HEK293 (cell line): ENCODE data around the gene NATD1.
A peak's percentile ranks its signal among the peaks of the same experiment; 100 is the strongest.

ENCODE experiments used
- CTCF ChIP-seq: fragments of 450-650 bp; formaldehyde crosslinking; IDR thresholded peaks from 2 replicates; pipeline ENCODE4 v1.5.1; 2016; ENCODE audit warnings: missing biosample characterization, missing genetic modification characterization
- EGR2 ChIP-seq: fragments of 450-650 bp; formaldehyde crosslinking; IDR thresholded peaks from 2 replicates; pipeline ENCODE4 v1.5.1; 2016; ENCODE audit warnings: low read depth, missing biosample characterization, missing genetic modification characterization
- IKZF3 ChIP-seq: fragments of 450-650 bp; IDR thresholded peaks from 2 replicates; pipeline ENCODE4 v1.5.0; 2018; ENCODE audit warnings: missing biosample characterization, mild to moderate bottlenecking, missing genetic modification characterization, moderate library complexity
- KLF7 ChIP-seq: fragments of 450-650 bp; formaldehyde crosslinking; IDR thresholded peaks from 2 replicates; pipeline ENCODE4 v1.5.1; 2016; ENCODE audit warnings: missing biosample characterization, missing genetic modification characterization, borderline replicate concordance
- MYNN ChIP-seq: fragments of 450-650 bp; formaldehyde crosslinking; IDR thresholded peaks from 2 replicates; pipeline ENCODE4 v1.5.1; 2016; ENCODE audit warnings: missing biosample characterization, missing genetic modification characterization, borderline replicate concordance
- PATZ1 ChIP-seq: fragments of 450-650 bp; formaldehyde crosslinking; IDR thresholded peaks from 2 replicates; pipeline ENCODE4 v1.5.1; 2016; ENCODE audit warnings: missing biosample characterization, missing genetic modification characterization
- PRDM6 ChIP-seq: fragments of 450-650 bp; formaldehyde crosslinking; IDR thresholded peaks from 2 replicates; pipeline ENCODE4 v1.5.1; 2017; ENCODE audit warnings: missing biosample characterization, missing genetic modification characterization
- SP2 ChIP-seq: fragments of 450-650 bp; formaldehyde crosslinking; IDR thresholded peaks from 2 replicates; pipeline ENCODE4 v1.5.1; 2016; ENCODE audit warnings: missing biosample characterization, missing genetic modification characterization
- SP3 ChIP-seq: fragments of 450-650 bp; formaldehyde crosslinking; IDR thresholded peaks from 2 replicates; pipeline ENCODE4 v1.5.1; 2016; ENCODE audit warnings: missing biosample characterization, missing genetic modification characterization
- SP7 ChIP-seq: fragments of 450-650 bp; formaldehyde crosslinking; IDR thresholded peaks from 2 replicates; pipeline ENCODE4 v1.5.1; 2016; ENCODE audit warnings: missing biosample characterization, missing genetic modification characterization
- WT1 ChIP-seq: fragments of 450-650 bp; formaldehyde crosslinking; IDR thresholded peaks from 2 replicates; pipeline ENCODE4 v1.5.1; 2016; ENCODE audit warnings: missing biosample characterization, missing genetic modification characterization
- YY1 ChIP-seq: fragments of 450-650 bp; formaldehyde crosslinking; IDR thresholded peaks from 2 replicates; pipeline ENCODE4 v1.5.1; 2018; ENCODE audit warnings: missing biosample characterization, missing genetic modification characterization
- ZBTB17 ChIP-seq: fragments of 450-650 bp; formaldehyde crosslinking; IDR thresholded peaks from 2 replicates; pipeline ENCODE4 v1.5.1; 2016; ENCODE audit warnings: missing biosample characterization, missing genetic modification characterization
- ZBTB21 ChIP-seq: fragments of 450-650 bp; formaldehyde crosslinking; IDR thresholded peaks from 2 replicates; pipeline ENCODE4 v1.5.1; 2017; ENCODE audit warnings: missing biosample characterization, missing genetic modification characterization
- ZFP41 ChIP-seq: fragments of 450-650 bp; formaldehyde crosslinking; IDR thresholded peaks from 2 replicates; pipeline ENCODE4 v1.5.1; 2016; ENCODE audit warnings: missing biosample characterization, missing genetic modification characterization, borderline replicate concordance
- ZFP69B ChIP-seq: fragments of 450-650 bp; formaldehyde crosslinking; IDR thresholded peaks from 2 replicates; pipeline ENCODE4 v1.5.1; 2016; ENCODE audit warnings: missing biosample characterization, missing genetic modification characterization
- ZIC2 ChIP-seq: fragments of 450-650 bp; formaldehyde crosslinking; IDR thresholded peaks from 2 replicates; pipeline ENCODE4 v1.5.1; 2016; ENCODE audit warnings: missing biosample characterization, missing genetic modification characterization
- ZNF138 ChIP-seq: fragments of 450-650 bp; formaldehyde crosslinking; IDR thresholded peaks from 2 replicates; pipeline ENCODE4 v1.5.1; 2016; ENCODE audit warnings: missing biosample characterization, missing genetic modification characterization, borderline replicate concordance
- ZNF169 ChIP-seq: fragments of 450-650 bp; formaldehyde crosslinking; IDR thresholded peaks from 2 replicates; pipeline ENCODE4 v1.5.1; 2016; ENCODE audit warnings: missing biosample characterization, missing genetic modification characterization
- ZNF174 ChIP-seq: fragments of 450-650 bp; formaldehyde crosslinking; IDR thresholded peaks from 2 replicates; pipeline ENCODE4 v1.5.0; 2017; ENCODE audit warnings: missing biosample characterization, mild to moderate bottlenecking, missing genetic modification characterization
- ZNF184 ChIP-seq: fragments of 450-650 bp; IDR thresholded peaks from 2 replicates; pipeline ENCODE4 v1.5.1; 2018; ENCODE audit warnings: missing biosample characterization, mild to moderate bottlenecking, missing genetic modification characterization
- ZNF211 ChIP-seq: fragments of 450-650 bp; formaldehyde crosslinking; IDR thresholded peaks from 2 replicates; pipeline ENCODE4 v1.5.1; 2016; ENCODE audit warnings: low read depth, missing biosample characterization, missing genetic modification characterization
- ZNF302 ChIP-seq: fragments of 450-650 bp; formaldehyde crosslinking; IDR thresholded peaks from 2 replicates; pipeline ENCODE4 v1.5.1; 2016; ENCODE audit warnings: missing biosample characterization, missing genetic modification characterization, low read depth
- ZNF37A ChIP-seq: fragments of 450-650 bp; IDR thresholded peaks from 2 replicates; pipeline ENCODE4 v1.5.1; 2018; ENCODE audit warnings: missing biosample characterization, missing genetic modification characterization
- ZNF423 ChIP-seq: fragments of 450-650 bp; formaldehyde crosslinking; IDR thresholded peaks from 2 replicates; pipeline ENCODE4 v1.5.1; 2016; ENCODE audit warnings: missing biosample characterization, missing genetic modification characterization
- ZNF530 ChIP-seq: fragments of 450-650 bp; formaldehyde crosslinking; IDR thresholded peaks from 2 replicates; pipeline ENCODE4 v1.5.1; 2016; ENCODE audit warnings: low read depth, missing biosample characterization, missing genetic modification characterization
- ZNF596 ChIP-seq: fragments of 450-650 bp; IDR thresholded peaks from 2 replicates; pipeline ENCODE4 v1.5.0; 2018; ENCODE audit warnings: missing biosample characterization, mild to moderate bottlenecking, missing genetic modification characterization, moderate library complexity
- ZNF658 ChIP-seq: fragments of 450-650 bp; formaldehyde crosslinking; IDR thresholded peaks from 2 replicates; pipeline ENCODE4; 2016; ENCODE audit warnings: missing biosample characterization, missing genetic modification characterization
- ZNF777 ChIP-seq: fragments of 450-650 bp; formaldehyde crosslinking; IDR thresholded peaks from 2 replicates; pipeline ENCODE4 v1.5.1; 2017; ENCODE audit warnings: missing biosample characterization, missing genetic modification characterization, borderline replicate concordance
- ZNF830 ChIP-seq: fragments of 450-650 bp; IDR thresholded peaks from 2 replicates; pipeline ENCODE4 v1.5.0; 2018; ENCODE audit warnings: missing biosample characterization, missing genetic modification characterization, low read depth, mild to moderate bottlenecking, moderate library complexity
- ZSCAN23 ChIP-seq: fragments of 450-650 bp; formaldehyde crosslinking; IDR thresholded peaks from 2 replicates; pipeline ENCODE4 v1.5.1; 2016; ENCODE audit warnings: missing biosample characterization, missing genetic modification characterization
- TF ChIP-seq, protein P1 (sequence below): fragments of 450-650 bp; formaldehyde crosslinking; IDR thresholded peaks from 2 replicates; pipeline ENCODE4 v1.5.1; 2016; ENCODE audit warnings: missing biosample characterization, missing genetic modification characterization, borderline replicate concordance

NATD1 gene

GRCh38 chr17:21282231-21282630, 29.0 kb upstream of the NATD1 start (continued):
- TF ChIP-seq ZBTB17 (peak; percentile 60; the same call in 1 of the 2 replicates), ZNF423 (tag by site-specific recombination) (no peak), KLF7 (tag by site-specific recombination) (no peak), ZNF302 (tag by site-specific recombination) (no peak), YY1 (tag by site-specific recombination) (no peak), ZNF138 (tag by site-specific recombination) (no peak), ZSCAN23 (no peak), PATZ1 (no peak), ZIC2 (tag by site-specific recombination) (peak; percentile 45), MYNN (tag by site-specific recombination) (no peak), ZNF184 (tag by site-specific recombination) (peak; percentile 59; the same call in 1 of the 2 replicates), SP2 (tag by site-specific recombination) (no peak), SP3 (no peak), ZFP69B (tag by site-specific recombination) (peak; percentile 49; the same call in 1 of the 2 replicates), ZBTB21 (tag by site-specific recombination) (peak; percentile 47; the same call in 1 of the 2 replicates), IKZF3 (tag by site-specific recombination) (0 out of 2 replicates have a peak, but pooled peaks have one; percentile 25), ZNF596 (tag by site-specific recombination) (no peak), ZNF830 (tag by site-specific recombination) (no peak), ZFP41 (tag by site-specific recombination) (no peak), CTCF (tag by site-specific recombination) (no peak), ZNF777 (tag by site-specific recombination) (no peak), SP7 (tag by site-specific recombination) (peak; percentile 50; the same call in 1 of the 2 replicates), ZNF211 (tag by site-specific recombination) (no peak), PRDM6 (no peak), ZNF174 (tag by site-specific recombination) (no peak), ZNF169 (tag by site-specific recombination) (no peak), ZNF37A (tag by site-specific recombination) (no peak), ZNF658 (tag by site-specific recombination) (no peak), EGR2 (no peak), WT1 (tag by site-specific recombination) (no peak), ZNF530 (no peak)
- TF ChIP-seq, protein P1, sequence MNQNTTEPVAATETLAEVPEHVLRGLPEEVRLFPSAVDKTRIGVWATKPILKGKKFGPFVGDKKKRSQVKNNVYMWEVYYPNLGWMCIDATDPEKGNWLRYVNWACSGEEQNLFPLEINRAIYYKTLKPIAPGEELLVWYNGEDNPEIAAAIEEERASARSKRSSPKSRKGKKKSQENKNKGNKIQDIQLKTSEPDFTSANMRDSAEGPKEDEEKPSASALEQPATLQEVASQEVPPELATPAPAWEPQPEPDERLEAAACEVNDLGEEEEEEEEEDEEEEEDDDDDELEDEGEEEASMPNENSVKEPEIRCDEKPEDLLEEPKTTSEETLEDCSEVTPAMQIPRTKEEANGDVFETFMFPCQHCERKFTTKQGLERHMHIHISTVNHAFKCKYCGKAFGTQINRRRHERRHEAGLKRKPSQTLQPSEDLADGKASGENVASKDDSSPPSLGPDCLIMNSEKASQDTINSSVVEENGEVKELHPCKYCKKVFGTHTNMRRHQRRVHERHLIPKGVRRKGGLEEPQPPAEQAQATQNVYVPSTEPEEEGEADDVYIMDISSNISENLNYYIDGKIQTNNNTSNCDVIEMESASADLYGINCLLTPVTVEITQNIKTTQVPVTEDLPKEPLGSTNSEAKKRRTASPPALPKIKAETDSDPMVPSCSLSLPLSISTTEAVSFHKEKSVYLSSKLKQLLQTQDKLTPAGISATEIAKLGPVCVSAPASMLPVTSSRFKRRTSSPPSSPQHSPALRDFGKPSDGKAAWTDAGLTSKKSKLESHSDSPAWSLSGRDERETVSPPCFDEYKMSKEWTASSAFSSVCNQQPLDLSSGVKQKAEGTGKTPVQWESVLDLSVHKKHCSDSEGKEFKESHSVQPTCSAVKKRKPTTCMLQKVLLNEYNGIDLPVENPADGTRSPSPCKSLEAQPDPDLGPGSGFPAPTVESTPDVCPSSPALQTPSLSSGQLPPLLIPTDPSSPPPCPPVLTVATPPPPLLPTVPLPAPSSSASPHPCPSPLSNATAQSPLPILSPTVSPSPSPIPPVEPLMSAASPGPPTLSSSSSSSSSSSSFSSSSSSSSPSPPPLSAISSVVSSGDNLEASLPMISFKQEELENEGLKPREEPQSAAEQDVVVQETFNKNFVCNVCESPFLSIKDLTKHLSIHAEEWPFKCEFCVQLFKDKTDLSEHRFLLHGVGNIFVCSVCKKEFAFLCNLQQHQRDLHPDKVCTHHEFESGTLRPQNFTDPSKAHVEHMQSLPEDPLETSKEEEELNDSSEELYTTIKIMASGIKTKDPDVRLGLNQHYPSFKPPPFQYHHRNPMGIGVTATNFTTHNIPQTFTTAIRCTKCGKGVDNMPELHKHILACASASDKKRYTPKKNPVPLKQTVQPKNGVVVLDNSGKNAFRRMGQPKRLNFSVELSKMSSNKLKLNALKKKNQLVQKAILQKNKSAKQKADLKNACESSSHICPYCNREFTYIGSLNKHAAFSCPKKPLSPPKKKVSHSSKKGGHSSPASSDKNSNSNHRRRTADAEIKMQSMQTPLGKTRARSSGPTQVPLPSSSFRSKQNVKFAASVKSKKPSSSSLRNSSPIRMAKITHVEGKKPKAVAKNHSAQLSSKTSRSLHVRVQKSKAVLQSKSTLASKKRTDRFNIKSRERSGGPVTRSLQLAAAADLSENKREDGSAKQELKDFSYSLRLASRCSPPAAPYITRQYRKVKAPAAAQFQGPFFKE, result no peak
